Raji (cell line): ENCODE data around the gene PGLYRP4.

ENCODE experiments used
- POLR2A ChIP-seq: IDR thresholded peaks from 2 replicates; pipeline ENCODE4 v1.6.1; 2011; ENCODE audit warnings: low read depth, low read length, control low read depth; ENCODE audit not compliant: insufficient read depth

The PGLYRP4 gene, protein sequence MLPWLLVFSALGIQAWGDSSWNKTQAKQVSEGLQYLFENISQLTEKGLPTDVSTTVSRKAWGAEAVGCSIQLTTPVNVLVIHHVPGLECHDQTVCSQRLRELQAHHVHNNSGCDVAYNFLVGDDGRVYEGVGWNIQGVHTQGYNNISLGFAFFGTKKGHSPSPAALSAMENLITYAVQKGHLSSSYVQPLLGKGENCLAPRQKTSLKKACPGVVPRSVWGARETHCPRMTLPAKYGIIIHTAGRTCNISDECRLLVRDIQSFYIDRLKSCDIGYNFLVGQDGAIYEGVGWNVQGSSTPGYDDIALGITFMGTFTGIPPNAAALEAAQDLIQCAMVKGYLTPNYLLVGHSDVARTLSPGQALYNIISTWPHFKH

DNA sequence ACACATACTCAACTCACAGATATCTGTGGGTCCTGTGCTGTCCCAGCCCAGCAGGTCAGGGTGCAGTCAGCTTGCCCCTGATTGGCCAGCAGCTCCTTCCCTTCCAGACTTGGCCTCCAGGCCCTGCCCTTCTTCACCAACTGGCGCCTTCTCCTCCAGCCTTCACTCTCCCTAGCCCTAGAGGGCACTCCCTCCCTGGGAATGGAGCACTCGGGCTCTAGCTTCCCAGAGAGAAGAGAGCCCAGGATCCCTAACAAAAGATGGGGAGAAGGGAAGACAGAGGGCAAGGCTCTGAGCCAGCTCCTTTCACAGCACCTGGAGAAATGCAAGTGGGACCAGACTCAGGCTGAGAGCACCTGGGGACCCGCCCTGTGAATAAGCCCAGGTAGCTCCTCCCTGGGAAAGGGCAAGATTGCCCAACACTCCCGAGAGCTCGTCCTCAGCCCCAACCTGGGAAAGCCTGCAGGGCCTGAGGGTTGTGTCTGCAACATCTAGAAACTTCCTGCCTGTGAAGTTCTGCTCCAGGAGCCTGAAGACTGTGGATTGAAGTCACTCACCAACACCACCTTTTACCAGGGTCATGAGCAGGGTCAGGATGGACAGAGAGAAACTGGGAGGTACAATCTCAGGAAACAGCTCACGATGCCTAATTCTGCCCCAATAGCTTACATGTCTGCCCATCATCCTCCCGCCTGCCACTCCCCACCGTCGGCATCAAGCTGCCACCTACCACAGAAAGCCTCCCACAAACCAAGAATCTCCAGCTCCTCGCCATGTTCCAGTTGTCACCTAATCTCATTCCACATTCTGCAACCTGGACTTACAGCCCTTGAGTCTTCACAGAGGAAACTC, at the start of gene PGLYRP4:
TSS of gene PGLYRP4 (minus strand) at position 331 of the 852 bp plus-strand sequence. CDS start 909 bp downstream, outside the sequence.
- TF ChIP-seq POLR2A, result no peak

DNA sequence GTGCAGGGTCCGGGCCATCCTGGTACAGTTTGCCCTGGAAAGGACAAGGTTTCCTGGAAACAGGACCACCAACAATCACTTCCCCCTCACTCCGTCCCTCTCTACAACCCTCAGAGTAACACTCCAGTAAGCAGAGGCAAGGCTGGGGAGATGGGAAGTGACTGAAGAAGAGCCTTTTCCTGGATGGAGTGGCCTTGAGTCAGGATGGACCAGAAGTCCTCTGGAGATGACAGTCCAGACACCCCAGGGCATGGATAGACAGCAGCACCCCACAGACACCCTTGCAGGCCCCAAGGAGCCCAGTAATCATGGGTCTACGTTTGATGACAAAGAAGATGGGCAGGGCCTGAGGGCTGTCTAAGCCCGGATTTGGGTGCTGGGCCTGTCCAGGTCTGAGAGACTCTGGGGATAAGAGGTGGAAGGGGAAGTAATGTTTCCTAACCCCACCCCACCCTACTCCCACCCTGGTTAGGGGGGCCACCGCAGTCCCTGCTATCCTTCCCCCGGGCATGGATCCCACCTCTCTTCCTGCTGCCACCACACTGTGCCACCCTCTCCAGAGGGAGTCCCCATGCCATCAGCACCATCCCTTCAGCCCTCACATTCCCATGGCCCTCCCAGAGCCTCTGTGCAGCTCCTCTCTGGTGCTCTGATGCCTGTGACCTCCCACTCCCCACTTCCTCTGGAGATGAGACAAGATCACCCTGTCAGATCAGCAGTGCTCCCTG, 49.4 kb upstream of the PGLYRP4 start:
- TF ChIP-seq POLR2A, result no peak

DNA sequence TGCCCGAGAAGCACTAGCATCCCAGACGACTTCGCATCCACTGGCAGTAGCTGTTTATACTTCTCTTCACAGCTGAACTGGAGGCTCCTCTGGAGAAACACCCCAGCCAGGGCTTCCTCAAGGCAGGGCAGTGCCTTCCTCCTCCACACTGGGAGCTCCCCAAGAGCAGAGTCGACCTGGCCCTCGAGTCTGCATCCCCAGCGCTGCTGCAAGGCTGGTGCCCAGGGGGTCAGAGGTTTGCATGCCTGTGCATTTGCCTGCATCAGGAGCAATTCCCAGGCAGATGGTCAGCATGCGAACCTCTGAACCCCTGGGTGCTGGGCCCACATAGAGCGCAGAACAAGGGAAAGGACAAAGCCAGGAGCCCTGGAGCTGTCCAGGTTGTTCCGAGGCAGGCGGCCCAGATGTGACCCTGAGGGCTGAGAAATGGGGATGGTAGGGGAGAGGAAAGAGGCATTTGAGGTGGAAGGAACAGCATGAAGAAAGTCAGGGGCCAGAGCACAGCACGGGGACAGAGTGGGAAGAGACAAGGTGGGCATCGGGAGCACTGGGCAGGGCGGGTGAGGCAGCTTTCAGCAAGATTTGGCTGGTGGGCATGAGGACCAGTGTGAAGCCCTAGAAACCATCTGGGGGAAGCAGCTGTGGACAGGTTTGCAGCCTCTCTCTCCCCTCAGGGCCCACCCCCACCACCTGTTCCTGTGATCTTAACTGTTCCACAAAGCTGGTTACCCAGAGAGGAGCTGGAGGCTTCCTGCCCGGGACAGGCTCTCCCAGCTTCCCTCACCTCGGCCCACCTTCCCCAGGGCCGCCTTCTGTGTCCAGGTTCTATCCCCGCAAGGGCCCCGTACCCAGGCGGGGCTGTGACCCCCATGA, 48.6 kb upstream of the PGLYRP4 start:
- no peak for TF ChIP-seq POLR2A

DNA sequence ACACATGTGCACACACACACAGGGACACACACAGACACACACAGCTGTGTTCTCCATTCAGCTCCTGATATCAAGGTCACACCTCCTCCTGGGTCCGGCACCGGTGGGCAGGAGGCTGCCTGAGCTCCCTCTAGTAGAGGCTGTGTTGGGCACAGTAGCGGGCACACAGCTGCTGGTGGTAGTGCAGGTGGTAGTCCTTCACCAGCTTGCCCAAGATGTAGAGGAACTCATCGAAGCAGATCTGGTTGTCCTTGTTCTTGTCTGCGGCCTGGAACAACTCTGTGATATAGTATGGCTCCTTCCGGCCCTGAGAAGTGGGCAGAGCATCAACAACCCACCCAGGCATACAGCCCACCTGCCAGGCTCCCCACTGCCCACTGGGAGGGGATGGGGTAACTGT, 47.8 kb upstream of the PGLYRP4 start:
- TF ChIP-seq POLR2A, result no peak

DNA sequence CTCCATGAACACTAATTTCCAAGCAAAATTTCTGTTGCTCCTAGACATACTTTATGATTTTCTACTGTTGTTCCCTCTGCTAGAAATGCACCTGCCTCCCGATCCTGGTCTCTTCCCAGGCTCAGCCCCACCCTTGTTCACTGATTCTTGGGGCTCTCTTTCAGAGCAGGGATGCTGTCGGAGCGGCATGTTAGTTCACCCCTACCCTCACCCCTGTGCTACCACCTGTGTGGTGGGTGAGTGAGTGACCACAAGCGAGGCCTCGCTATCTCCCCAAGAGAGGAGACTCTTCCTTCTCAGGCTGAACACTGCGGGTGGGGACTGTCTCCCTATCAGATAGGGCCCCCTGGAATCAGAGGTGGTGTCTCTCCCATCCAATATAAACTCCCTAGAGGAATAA, 47.1 kb upstream of the PGLYRP4 start:
- no peak for TF ChIP-seq POLR2A

DNA sequence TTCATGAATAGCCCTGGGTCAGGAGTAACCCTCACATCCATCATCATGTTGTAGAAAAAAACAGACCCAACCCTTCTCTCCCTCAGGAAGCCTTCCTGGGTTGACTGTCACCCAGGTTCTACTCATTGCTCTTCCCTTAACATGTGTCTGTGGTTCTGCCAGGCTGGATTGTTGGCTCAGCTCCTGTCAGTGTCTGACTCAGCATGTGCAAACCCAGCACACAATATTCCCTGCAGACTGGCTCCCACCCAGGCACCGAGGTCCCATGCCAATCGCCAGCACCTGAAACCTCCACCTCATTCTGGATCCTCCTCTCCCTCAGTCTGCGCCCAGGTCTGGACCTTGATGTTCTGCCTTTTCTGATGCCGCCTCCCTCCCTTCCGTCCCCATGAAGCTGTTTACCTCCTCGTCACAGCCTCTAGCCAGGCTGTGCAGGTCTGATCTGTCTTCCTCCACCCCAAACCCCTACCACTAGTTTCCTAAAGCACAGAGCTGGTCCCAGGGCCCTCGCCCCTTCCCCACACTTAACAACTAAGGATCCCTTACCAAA, 46.6 kb upstream of the PGLYRP4 start:
- no peak for TF ChIP-seq POLR2A

DNA sequence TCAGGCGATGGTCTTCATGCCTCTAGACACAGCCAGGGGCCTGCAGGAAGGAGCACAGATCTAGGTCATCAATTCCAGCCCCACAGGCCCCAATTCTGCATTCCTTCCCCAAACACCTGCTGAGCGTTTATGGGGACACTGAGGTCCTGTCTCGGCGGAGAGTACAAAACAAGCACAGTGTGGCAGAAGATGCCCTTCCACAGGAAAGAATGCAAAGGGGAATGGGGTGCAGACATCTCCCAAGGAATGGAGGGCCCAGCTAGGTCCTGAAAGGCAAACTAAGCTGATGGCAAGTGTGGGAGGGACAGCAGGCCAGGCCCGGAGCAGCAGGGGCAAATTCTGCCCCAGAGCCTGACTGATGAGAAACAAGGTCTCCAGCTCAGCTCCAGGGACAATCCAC, 45.8 kb upstream of the PGLYRP4 start:
- TF ChIP-seq POLR2A, result no peak

DNA sequence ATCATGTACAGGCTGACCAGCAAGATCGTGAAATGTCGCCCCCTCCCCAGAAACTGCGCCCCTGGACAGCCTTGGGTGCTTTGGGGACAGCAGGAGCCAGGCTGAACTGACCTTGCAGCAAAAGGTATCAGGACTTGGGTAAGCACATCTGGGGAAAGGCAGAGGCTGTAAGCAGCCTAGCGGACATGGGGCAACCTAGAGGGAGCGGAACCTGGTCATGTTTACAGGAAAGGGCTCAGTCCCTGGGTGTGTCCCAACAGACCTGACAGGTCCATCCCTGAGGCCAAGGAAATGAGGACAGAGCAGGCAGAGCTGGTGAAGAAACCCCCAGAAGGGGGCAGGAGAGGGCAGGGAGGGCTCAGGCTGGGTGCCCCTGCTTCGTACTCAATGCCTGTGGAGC, 45.3 kb upstream of the PGLYRP4 start:
- TF ChIP-seq POLR2A, result no peak

DNA sequence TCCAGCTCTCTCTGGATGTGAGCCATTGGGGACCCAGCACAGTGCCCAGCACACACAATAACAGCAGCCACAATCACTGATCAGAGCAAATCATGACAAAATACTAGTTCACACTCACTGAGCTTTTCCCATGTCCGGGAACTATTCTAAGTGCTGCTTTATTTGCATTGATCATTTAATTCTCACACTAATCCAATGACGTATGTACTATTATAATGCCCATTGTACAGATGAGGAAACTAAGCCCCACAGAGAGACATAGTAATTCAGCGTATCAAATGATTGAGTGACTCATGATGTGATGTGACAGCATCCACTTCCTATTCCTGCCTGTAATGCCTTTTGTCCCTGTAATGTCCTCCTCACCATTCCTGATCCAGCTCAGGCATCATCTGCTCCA, 44.2 kb upstream of the PGLYRP4 start:
- TF ChIP-seq POLR2A, result no peak

DNA sequence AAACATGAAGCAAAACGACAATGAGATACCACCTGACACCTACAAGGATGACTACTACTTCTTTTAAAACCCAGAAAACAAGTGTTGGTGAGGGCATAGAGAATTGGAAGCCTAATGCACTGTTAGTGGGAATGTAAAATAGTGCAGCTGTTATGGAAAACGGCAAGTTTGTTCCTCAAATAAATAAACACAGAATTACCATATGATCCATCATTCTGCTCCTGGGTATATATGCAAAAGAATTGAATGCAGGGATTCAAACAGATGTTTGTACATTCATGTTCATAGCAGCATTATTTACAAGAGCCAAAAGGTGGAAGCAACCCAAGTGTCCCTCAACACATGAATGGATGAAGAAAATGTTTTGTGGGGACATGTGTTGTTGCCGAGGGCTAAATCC, 43.6 kb upstream of the PGLYRP4 start:
- TF ChIP-seq POLR2A, result no peak

DNA sequence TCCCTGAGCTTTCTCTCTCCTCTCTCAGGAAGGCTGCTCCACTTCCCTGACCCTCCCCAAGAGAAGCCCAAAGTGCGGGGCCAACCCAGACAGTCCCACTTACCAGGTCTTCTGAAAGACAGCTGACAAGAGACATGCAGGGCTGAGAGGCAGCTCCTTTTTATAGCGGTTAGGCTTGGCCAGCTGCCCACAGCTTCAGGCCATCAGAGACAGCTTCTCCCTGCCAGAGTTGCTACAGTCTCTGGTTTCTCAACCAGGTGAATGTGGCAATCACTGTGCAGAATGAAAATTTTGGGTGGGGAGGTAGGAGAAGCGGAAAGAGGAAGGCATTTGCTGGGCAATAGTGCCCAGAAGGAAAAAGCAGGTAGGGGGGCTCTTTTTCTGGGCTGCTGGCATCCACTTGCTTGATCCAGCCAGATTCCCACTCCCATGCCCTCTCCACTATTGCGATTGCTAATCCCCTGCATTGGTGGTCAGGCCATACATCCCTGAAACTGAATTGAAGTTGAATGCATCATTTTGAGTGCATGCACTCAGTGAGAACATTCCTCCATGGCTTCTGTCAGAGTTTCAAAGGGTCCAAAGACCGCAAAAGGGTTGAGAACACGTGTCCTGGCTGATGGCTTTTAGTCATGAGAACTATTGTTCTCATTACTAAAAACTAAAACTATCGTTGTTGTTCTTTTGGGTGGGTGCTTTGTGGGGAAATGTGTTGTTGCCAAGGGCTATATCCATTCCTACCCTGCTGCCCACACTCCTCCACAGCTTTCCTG, 42.5 kb upstream of the PGLYRP4 start, which contains the start of gene S100A8:
TSS of gene S100A8 (minus strand) at position 136 of the 773 bp plus-strand sequence. CDS start 538 bp downstream, outside the sequence.
- TF ChIP-seq POLR2A, result no peak

DNA sequence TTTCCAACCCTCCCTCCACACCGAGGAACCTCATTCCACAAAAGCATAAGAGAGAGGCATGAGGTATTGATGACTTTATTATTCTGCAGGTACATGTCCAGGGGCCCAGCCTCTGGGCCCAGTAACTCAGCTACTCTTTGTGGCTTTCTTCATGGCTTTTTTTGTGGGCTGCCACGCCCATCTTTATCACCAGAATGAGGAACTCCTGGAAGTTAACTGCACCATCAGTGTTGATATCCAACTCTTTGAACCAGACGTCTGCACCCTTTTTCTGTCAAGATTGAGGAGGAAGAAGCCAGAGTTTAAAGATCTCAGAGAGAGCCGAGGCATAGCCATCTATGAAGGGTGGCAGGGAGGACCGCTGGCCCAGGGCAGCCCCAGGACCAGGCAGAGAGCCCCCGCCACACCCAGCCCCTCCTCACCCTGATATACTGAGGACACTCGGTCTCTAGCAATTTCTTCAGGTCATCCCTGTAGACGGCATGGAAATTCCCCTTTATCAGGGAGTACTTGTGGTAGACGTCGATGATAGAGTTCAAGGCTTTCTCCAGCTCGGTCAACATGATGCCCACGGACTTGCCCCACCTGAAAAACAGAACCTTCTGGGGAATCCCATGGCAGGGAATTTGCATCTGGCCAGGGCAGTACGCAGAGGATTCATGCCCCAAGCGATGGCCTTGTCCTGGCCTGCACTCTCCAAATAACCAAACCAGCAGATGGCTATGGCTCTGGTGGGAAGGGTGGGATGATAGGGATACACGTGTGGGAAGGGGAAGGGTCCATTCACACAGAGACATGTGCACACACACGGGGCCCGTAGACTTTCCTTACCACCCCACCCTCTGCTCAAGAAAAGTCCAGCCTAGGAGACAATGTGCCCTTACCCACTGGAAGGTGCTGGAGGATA, 41.6 kb upstream of the PGLYRP4 start:
- no peak for TF ChIP-seq POLR2A
